NB4 (cell line): ENCODE data around the gene DLG1.

Experiments used
- DNase-seq: peaks from one replicate; pipeline ENCODE4 v3.0.0; 2010; ENCODE audit warnings: low read depth
- H3K4me3 ChIP-seq: one replicate; pipeline ENCODE4 v1.5.1; 2011; ENCODE audit warnings: mild to moderate bottlenecking, low read depth, low read length, moderate library complexity
- MYC ChIP-seq: IDR thresholded peaks from 2 replicates; pipeline ENCODE4 v1.6.1; 2011; ENCODE audit warnings: low read depth, low read length
- POLR2A ChIP-seq: IDR thresholded peaks from 2 replicates; pipeline ENCODE4 v1.6.1; 2011; ENCODE audit warnings: mild to moderate bottlenecking; ENCODE audit not compliant: insufficient read length; ENCODE audit errors: extremely low read depth
- TF ChIP-seq, protein P1 (sequence below): IDR thresholded peaks from one replicate; pipeline ENCODE4 v1.5.1; 2012; ENCODE audit warnings: low read depth, low read length
- TF ChIP-seq, protein P2 (sequence below): IDR thresholded peaks from 2 replicates; pipeline ENCODE4 v1.6.1; 2011; ENCODE audit warnings: low read depth, low read length

Gene DLG1

GRCh38 chr3:197256104-197256503, 42.3 kb downstream of the DLG1 start:
- TF ChIP-seq, protein P1, sequence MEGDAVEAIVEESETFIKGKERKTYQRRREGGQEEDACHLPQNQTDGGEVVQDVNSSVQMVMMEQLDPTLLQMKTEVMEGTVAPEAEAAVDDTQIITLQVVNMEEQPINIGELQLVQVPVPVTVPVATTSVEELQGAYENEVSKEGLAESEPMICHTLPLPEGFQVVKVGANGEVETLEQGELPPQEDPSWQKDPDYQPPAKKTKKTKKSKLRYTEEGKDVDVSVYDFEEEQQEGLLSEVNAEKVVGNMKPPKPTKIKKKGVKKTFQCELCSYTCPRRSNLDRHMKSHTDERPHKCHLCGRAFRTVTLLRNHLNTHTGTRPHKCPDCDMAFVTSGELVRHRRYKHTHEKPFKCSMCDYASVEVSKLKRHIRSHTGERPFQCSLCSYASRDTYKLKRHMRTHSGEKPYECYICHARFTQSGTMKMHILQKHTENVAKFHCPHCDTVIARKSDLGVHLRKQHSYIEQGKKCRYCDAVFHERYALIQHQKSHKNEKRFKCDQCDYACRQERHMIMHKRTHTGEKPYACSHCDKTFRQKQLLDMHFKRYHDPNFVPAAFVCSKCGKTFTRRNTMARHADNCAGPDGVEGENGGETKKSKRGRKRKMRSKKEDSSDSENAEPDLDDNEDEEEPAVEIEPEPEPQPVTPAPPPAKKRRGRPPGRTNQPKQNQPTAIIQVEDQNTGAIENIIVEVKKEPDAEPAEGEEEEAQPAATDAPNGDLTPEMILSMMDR = no peak
- TF ChIP-seq, protein P2, sequence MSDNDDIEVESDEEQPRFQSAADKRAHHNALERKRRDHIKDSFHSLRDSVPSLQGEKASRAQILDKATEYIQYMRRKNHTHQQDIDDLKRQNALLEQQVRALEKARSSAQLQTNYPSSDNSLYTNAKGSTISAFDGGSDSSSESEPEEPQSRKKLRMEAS = no peak
- DNase-seq = no peak
- H3K4me3 ChIP-seq = no peak overlapping the region

DNA sequence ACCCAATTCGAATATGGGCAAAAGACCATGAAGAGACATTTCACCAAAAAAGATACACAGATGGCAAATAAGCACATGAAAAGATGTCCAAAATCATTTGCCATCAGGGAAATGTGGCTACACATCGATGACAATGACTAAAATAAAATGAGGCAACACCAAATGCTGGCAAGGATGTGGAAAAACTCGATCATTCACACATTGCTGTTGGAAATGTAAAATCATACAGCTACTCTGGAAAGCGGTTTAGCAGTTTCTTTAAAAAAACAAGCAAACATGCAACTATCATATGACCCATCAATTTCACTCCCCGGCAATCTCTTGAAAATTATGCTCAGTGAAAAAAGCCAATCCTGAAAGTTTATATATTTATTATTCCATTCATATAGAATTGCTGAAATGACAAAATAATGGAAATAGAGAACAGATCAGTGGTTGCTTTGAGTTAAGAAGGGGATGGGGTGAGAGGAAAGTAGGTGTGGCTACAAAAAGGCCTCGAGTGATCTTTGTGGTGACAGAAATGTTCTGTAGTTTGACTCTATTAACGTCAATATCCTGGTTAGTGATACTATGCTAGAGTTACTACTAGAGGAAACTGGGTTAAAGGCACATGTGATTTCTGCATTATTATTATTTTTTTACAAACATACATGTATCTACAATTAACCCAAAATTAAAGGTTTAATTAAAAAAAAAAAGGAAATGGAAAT, 45.0 kb downstream of the DLG1 start:
- TF ChIP-seq MYC = no peak
- TF ChIP-seq, protein P2 = no peak
- TF ChIP-seq, protein P1 = no peak
- TF ChIP-seq POLR2A = no peak

DNA sequence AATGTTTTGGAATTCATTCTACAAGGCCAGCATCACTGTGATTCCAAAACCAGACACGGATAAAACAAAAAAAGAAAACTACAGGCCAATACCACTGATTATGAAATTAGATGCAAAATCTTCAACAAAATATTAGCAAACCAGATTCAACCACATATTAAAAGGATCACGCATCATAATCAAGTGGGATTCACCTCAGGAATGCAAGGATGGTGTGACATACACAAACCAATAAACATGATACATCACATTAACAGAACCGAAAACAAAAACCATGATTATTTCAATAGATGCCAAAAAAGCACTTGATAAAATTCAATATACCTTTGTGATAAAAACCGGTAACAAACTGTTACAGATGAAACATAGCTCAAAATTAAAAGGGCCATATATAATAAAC, 48.9 kb downstream of the DLG1 start:
- TF ChIP-seq, protein P2 = no peak
- TF ChIP-seq MYC (no peak), POLR2A (no peak)
- TF ChIP-seq, protein P1 = no peak
- DNase-seq = no peak
- no peak overlapping the region for H3K4me3 ChIP-seq

More for the DNA sequence above, 45.0 kb downstream of the DLG1 start:
- no peak for DNase-seq
- H3K4me3 ChIP-seq = no peak overlapping the region

DNA sequence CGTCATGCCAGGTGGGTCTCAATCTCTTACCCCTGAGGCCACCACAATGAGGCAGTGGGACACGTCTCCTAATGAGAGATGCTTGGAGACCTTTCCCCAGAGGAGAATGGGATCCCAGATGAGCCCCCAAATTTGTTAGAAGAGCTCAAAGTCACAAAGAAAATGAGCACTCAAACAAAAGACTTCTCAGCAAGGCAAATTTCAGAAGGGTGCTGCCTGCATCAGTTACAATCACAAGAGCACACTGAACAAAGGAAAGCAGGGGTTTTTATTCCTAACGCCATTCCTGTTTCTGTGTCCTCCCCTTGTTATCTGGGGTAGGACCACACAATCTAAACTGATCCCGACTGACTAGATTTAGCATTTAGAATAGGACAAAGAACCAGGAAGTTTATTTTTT, 50.1 kb downstream of the DLG1 start:
- DNase-seq = no peak
- no peak overlapping the region for H3K4me3 ChIP-seq
- TF ChIP-seq, protein P1 = no peak
- TF ChIP-seq, protein P2 = no peak
- TF ChIP-seq MYC (no peak), POLR2A (no peak)

- no peak overlapping the region for H3K4me3 ChIP-seq
- TF ChIP-seq, protein P2 = no peak
- TF ChIP-seq MYC = no peak
- TF ChIP-seq, protein P1 = no peak
- no peak for TF ChIP-seq POLR2A
- DNase-seq = no peak
Measured at GRCh38 chr3:197244751-197245150, 53.7 kb downstream of the DLG1 start.
